Activated CD8-positive, alpha-beta memory T cell treated with anti-CD3 and anti-CD28 coated beads, Interleukin-2, amount 50 U/mL, for 24 hours (primary cell): ENCODE measurements around the gene TOR2A.

Experiments
- DNase-seq: peaks from one replicate; pipeline ENCODE4 v3.0.0-alpha.2; 2020; ENCODE audit errors: extremely low read depth

Gene TOR2A

DNA sequence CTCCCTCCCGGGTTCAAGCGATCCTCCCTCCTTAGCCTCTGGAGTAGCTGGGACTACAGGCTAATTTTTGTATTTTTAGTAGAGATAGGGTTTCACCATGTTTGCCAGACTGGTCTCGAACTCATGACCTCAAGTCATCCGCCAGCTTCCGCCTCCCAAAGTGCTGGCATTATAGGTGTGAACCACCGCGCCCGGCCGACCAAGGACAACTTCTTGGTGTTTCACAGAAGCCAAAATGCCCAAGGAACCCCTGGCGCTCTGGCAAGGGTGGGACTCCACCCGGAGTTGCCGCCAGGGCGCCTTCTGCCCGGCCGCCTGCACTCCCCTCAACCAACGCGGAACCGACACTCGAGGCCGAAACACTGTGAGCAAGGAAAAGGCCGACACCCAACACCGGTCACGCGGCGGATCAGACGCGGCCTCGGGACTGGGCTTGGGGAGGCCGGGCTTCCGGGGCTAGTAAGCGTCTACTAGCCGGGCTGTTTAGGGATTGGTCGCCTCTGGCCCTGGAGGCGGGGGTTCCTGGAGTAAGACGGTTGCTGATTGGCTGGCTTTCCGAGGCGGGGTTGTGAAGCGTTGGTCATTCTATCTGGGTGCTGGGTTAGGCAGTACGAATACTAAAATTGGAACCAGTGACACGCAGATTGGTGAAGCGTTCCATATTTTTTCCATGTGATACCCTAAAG lies 36.0 kb downstream of the TOR2A start:
- peak; percentile 79 for DNase-seq

DNA sequence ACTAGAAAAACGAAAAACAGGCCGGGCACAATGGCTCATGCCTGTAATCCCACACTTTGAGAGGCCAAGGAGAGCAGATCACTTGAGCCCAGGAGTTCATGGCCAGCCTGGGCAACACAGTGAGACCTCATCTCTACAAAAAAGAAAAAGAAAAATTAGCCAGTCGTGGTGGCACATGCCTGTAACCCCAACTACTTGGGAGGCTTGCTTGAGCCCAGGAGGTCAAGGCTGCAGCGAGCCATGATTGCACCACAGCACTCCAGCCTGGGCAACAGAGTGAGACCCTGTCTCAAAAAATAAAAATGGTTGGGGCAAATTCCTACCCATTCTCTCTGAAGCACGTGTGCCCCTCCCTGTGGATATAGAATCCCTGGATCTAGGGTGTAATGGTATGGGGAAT lies 36.7 kb downstream of the TOR2A start:
- DNase-seq, result no peak

DNA sequence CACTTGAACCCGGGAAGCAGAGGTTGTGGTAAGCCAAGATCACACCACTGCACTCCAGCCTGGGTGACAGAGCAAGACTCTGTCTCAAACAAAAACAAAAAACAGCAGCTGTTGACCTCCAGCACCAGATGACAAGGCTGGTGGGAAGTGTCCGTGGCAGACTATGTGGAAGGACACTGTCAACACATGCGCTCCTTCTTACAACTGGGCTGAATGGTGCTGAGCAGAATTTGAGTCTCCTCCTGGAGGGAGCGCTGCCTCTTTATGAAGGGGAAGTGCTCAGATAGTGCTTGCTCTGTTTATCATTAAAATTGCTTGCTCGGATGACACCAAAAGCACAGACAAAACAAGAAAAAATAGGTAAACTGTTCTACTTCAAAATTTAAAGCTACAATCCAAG lies 37.5 kb downstream of the TOR2A start:
- DNase-seq, result no peak

DNA sequence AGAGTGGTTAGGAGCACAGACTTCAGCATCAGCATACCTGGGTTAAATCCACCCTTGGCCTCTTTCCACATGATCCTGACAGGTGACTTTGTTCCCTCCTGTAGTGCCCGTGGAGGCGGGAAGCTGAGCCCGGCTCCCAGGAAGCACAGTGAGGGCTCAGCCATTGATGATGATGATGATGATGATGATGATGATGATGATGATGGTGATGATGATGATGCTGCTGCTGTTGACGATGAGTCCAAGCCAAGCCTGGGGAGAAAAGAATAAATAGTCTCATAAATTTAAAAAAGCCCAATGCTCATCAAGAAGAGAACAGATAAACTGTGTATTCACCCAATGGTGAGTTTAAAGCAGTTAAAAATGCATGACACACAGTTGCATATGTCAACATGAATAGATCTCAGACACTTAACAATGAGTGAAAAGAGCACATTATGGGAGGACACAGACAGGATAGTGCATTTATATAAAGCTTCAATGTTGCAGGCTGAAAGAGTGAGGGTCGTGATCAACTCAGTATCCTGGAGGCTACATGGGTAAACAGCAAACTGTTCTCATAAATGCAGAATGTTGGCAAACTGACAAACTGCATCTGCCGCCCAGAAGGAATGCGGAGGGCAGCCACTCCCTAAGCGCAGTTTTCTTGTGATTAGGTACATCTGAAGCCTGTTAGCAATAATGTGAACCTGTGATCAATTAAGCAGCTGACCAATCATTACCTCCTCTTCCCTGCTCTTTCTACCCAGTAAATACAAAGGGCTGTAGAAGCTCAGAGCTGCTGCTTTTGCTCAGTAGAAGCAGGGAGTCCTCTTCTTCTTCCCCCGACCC lies 40.0 kb downstream of the TOR2A start:
- DNase-seq, result no peak

DNA sequence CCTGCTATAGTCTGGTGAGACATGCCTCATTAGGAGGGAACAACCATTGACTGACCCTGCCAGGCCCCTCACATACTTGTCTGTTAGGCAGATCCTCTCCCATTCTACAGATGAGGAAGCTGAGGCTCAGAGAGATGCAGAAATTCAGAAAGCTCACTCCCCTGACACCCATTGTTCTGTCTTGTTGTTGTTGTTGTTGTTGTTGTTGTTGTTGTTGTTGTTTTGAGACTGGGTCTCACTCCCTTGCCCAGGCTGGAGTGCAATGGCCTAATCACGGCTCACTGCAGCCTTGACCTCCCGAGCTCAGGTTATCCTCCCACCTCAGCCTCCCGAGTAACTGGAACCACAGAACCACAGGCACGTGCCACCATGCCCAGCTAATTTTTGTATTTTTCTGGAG lies 41.4 kb downstream of the TOR2A start:
- no peak for DNase-seq

DNA sequence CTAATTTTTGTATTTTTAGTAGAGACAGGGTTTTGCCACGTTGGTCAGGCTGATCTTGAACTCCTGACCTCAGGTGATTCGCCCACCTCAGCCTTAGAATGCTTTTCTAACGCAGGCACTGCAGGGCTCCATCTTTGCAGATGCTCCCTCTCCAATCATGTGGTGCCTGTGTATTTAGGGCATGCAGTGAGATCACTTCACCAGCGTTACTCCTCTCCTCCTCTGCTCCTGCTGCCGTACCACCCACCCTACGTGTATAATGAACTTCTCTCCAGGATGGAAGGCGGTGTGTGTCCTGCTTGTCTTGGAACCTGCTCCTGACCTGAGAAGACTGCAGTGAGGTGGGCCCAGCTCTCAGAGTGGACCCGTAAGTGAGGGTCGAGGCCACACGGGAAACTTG lies 42.0 kb downstream of the TOR2A start:
- DNase-seq, result no peak

DNA sequence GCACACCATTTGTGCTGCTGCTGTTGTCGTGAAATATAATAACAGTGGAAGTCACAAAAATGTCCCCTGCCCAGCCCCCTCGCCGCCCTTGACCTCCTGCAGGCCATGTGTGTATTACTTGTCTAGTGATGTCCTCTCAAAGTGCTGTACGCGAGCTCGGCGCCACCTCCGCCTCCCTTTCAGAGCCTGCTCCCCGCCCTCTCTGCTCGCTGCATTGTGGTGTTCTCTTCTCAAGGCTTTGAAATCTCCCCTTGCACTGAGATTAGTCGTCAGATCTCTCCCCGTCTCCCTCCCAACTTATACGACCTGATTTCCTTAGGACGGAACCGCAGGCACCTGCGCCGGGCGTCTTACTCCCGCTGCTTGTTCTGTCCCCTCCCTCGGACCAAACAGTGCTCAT lies 43.0 kb downstream of the TOR2A start:
- no peak for DNase-seq

DNA sequence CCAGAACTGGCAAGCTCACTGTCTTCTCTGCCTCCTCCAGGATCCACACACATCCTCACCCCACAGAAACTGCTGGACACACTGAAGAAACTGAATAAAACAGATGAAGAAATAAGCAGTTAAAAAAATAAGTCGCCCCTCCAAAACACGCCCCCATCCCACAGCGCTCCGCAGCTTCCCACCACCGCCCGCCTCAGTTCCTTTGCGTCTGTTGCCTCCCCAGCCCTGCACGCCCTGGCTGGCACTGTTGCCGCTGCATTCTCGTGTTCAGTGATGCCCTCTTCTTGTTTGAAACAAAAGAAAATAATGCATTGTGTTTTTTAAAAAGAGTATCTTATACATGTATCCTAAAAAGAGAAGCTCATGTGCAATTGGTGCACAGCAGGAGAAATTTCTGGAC lies 44.4 kb downstream of the TOR2A start:
- DNase-seq, result no peak

DNA sequence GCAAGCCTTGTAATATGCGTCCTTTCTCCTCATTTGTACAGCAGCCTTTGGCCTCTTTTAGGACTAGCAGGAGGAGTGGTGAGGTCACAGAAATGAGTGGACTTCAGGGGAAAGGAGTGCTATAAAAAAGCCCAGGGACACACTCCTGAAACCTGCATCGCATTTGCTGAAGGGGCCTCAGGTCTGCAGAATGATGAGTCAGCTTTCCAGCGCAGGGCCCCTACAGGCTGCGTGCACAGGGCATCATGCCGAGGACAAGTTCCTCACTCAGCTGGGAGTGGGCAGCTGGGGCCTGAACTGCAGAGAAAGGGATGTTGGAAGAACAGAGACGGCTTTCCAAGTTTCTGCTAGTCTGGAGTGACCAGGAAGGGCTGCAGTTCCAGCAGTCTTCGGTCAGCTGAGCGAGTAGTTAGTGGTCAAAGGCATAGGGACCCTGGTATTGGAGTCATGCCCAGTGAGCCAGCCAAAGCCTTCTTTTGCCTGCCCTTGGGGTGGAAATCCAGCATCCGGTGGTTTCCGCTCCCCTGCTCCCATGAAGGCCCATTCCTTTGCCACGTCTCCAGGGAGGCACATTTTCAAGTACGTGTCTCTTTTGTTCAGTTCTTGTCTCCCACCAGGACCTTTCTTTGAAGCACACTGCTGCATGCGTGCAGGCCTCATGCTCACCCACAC lies 45.6 kb downstream of the TOR2A start:
- DNase-seq, result no peak

DNA sequence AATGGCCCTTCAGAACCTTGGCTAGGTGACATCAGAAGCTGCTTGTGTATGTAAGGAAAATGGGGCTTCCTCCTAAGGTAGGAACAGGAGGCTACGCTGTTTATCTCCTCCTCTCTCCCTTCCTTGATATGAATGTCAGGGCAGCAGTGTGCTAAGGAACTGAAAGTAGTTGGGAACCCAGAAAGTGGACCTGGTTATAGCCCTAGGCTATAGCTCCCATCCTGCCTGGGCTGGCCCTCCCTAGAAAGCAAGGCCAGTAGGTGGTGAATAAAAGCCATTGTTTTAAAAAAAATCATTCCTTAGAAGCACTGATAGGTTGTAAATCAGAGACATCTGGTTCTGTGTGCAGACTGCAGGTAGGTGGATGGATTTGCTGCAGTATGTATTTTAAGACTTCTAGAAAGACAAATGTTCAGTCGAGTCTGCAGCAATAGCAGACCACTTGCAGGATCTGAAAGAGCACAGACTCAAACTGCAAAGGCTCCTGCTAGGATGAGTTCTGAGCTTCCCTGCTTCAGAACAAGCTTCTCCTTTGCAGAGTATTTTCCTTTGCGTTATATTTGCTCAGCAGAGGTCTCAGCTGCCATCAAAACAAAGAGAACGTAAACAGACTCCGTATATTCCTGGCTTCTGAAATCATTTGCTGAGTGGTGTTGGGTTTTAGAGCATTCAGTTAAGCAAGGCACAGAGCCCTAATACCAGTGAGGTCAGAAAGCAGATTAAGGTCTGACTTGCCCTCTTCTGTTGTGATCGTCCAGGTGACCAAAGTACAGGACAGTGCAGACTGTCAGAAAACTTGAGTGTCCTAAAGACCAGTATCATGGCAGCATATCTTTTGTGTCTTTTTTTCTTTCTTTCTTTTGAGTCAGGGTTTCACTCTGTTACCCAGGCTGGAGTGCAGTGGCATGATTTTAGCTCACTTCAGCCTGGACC lies 48.4 kb downstream of the TOR2A start:
- DNase-seq, result no peak

DNA sequence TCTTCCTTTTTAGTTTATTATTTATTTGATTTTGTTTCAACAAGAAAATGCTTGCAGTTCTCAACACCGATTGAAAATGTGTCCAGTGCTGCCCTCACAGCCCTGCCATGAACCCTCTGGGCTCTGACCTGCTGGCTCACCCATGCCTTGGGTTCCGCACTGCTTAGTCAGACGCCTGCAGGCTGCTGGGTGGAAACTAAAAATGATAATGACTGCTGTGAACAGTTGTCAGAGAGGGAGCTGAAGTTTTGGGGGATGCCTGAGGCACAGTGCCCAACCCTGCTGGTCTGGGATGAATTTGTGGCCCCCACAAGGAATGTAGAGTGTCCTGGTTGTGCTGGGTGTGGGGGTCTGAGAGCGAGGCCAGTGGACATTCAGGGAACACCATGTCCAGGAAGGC lies 50.5 kb downstream of the TOR2A start:
- no peak for DNase-seq

DNA sequence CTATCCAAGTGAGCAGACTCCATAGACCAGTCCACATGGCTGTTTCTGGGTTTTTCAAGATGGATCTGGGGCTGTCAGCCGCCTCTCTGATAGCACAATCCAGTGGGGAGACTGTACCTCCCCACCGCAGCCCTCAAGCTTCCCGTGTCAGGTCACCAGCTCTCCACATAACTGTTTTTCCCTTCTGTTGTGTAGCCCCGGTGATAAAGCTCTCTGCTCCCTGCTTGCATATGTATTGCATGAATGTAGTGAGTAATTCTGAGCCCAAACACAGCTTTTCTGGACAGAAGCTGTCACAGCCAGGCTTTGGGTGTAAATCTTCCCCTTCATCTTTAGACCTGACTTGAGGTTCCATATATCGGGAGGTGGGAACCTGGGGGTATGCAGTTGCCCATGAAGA lies 51.4 kb downstream of the TOR2A start:
- no peak for DNase-seq

DNA sequence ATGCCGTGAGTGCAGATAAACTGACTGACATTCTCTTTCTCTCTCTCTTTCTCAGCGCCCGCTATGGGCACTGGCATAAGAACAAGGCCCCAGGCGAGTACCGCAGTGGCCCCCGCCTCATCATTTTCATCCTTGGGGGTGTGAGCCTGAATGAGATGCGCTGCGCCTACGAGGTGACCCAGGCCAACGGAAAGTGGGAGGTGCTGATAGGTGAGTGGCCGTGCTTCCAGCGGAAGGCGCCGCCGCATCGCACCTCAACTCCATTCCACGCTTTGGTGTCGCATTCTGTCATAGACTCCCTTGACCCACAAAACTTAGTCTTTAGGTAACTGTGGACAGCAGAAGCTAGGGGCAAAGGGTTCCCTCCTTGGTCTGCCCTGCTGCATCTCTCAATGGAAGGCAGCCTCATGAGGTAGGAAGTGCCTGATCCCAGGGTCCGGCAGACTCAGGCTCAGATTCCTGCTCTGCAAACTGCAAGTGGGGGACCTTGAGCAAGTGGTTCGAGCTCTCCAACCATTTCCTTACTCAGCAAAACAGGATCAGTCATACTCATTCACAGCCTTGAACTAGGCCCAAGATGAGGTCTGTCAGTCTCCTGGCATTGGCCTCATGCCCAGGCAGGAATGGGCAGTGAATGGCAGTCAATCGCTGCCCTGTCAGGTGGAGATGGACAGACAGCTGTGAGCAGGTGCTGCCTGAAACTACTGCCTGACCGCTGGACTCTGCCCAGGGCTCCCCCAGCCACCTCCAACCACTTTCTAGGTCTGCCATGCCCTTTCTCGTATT lies 52.5 kb downstream of the TOR2A start:
- DNase-seq, result no peak
